Measurements from ENCODE around the gene BOK. TPM values are rescaled to one million over a fixed set of nuclear protein-coding genes. Genes with fewer than 3 reads are reported as not detected.

The BOK gene
- total and polyA plus RNA-seq, 4 donors, result 11.8 to 44.3 (median 29.1) TPM

DNA sequence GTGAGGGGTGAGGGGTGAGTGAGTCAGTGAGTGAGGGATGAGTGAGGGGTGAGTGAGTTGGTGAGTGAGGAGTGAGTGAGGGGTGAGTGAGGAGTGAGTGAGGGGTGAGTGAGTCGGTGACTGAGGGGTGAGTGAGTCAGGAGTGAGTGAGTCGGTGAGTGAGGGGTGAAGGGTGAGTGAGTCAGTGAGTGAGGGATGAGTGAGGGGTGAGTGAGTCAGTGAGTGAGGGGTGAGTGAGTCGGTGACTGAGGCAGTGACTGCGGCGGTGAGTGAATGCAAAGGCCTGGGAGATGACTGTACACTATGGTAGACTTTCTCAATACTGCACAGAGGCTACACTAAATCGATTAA is 61.8 kb downstream of the BOK start:
- DNase-seq (no peak), ATAC-seq (ENCODE audit: insufficient read depth, low FRiP score) (no peak)
- Histone ChIP-seq H3K27me3 (ENCODE audit: control insufficient read depth in 3 of 3, insufficient read depth in 3 of 3, low read length in 2 of 3) (no peaks in the 10 kb centered on the region), H3K9me3 (ENCODE audit: control insufficient read depth in 4 of 4, insufficient read depth in 3 of 4, low read length in 3 of 4) (no peaks in the 10 kb centered on the region), H3K36me3 (ENCODE audit: control insufficient read depth in 4 of 4, insufficient read depth in 4 of 4, low read length in 4 of 4) (peaks cover 0 to 13% (median 4%) of the 10 kb centered on the region in 4 donors), H3K9ac (ENCODE audit: insufficient read depth in 1 of 2, low read length in 2 of 2) (no peak overlapping the region), H3K27ac (ENCODE audit: low read depth in 1 of 2, low read length in 1 of 2) (no peak overlapping the region), H3K4me1 (ENCODE audit: control insufficient read depth in 5 of 5, insufficient read depth in 5 of 5, low read length in 5 of 5) (peaks cover 0 to 9% (median 3%) of the 10 kb centered on the region in 5 donors), H3K4me3 (no peak overlapping the region)
- 86 to 94% methylated on average over 6 of the region's 6 CpGs for WGBS, 2 donors
- TF ChIP-seq, protein P1, sequence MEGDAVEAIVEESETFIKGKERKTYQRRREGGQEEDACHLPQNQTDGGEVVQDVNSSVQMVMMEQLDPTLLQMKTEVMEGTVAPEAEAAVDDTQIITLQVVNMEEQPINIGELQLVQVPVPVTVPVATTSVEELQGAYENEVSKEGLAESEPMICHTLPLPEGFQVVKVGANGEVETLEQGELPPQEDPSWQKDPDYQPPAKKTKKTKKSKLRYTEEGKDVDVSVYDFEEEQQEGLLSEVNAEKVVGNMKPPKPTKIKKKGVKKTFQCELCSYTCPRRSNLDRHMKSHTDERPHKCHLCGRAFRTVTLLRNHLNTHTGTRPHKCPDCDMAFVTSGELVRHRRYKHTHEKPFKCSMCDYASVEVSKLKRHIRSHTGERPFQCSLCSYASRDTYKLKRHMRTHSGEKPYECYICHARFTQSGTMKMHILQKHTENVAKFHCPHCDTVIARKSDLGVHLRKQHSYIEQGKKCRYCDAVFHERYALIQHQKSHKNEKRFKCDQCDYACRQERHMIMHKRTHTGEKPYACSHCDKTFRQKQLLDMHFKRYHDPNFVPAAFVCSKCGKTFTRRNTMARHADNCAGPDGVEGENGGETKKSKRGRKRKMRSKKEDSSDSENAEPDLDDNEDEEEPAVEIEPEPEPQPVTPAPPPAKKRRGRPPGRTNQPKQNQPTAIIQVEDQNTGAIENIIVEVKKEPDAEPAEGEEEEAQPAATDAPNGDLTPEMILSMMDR (IDR thresholded peaks at IDR 0.05; ENCODE audit: control extremely low read depth, extremely low read depth), result no peak

Small RNA genes within 50 kb of the gene (small RNA-seq; reads per million reads assigned to genes)
- not detected for gene RNA5SP122 (ENCODE audit: low replicate concordance)

Other genes starting within 250 kb of the BOK start
- 100 to 1,000 TPM; 415 to 595 TPM for gene HDLBP, start 243.1 kb upstream of the BOK start, total RNA-seq
- 100 to 1,000 TPM; 165 to 216 TPM for gene HDLBP, start 243.1 kb upstream of the BOK start, polyA plus RNA-seq
- gene SEPTIN2, start 242.8 kb upstream of the BOK start, total RNA-seq, result 100 to 1,000 TPM; 337 to 755 TPM
- gene SEPTIN2, start 242.8 kb upstream of the BOK start, polyA plus RNA-seq, result 100 to 1,000 TPM; 114 to 178 TPM
- 10 to 100 TPM; 38.8 to 49.7 TPM for gene FARP2, start 202.5 kb upstream of the BOK start, total RNA-seq
- 10 to 100 TPM in 1 of 2 donors, 1 to 10 TPM in 1; 9.9 to 16.0 TPM for gene FARP2, start 202.5 kb upstream of the BOK start, polyA plus RNA-seq
- gene STK25, start 50.2 kb upstream of the BOK start, total RNA-seq, result 100 to 1,000 TPM; 141 to 182 TPM
- 100 to 1,000 TPM; 126 to 130 TPM for gene STK25, start 50.2 kb upstream of the BOK start, polyA plus RNA-seq
- gene THAP4, start 78.4 kb downstream of the BOK start, total RNA-seq, result 10 to 100 TPM; 43.9 to 46.0 TPM
- 10 to 100 TPM; 40.0 to 53.7 TPM for gene THAP4, start 78.4 kb downstream of the BOK start, polyA plus RNA-seq
- gene ATG4B, start 78.9 kb downstream of the BOK start, total RNA-seq, result 10 to 100 TPM; 69.1 to 74.9 TPM
- gene ATG4B, start 78.9 kb downstream of the BOK start, polyA plus RNA-seq, result 10 to 100 TPM; 45.1 to 55.0 TPM
- 10 to 100 TPM; 17.4 to 24.3 TPM for gene DTYMK, start 128.1 kb downstream of the BOK start, total RNA-seq
- 10 to 100 TPM; 15.6 to 21.9 TPM for gene DTYMK, start 128.1 kb downstream of the BOK start, polyA plus RNA-seq
- gene ING5, start 143.3 kb downstream of the BOK start, total RNA-seq, result 10 to 100 TPM; 29.8 to 46.8 TPM
- 10 to 100 TPM; 19.2 to 32.4 TPM for gene ING5, start 143.3 kb downstream of the BOK start, polyA plus RNA-seq
- gene D2HGDH, start 175.9 kb downstream of the BOK start, total RNA-seq, result 10 to 100 TPM; 22.2 to 45.3 TPM
- 10 to 100 TPM; 12.2 to 32.2 TPM for gene D2HGDH, start 175.9 kb downstream of the BOK start, polyA plus RNA-seq
- gene GAL3ST2, start 218.1 kb downstream of the BOK start, total RNA-seq, result under 1 TPM in 1 of 2 donors, not detected in 1; 0.40 TPM
- gene GAL3ST2, start 218.1 kb downstream of the BOK start, polyA plus RNA-seq, result not detected

All from lung (tissue), 13 donors.